IPS-18c (cell line): ENCODE results near the gene CKB.

Experiments used
- H3K4me3 ChIP-seq: 2 replicates; pipeline ENCODE4 v1.7.0; 2013; ENCODE audit warnings: low read depth, mild to moderate bottlenecking, low read length, moderate library complexity; ENCODE audit not compliant: insufficient read depth
- H3K9me3 ChIP-seq: one replicate; pipeline ENCODE4 v1.6.1; 2013; ENCODE audit warnings: mild to moderate bottlenecking, low read length, moderate library complexity; ENCODE audit not compliant: control insufficient read depth, insufficient read depth

CKB gene

DNA sequence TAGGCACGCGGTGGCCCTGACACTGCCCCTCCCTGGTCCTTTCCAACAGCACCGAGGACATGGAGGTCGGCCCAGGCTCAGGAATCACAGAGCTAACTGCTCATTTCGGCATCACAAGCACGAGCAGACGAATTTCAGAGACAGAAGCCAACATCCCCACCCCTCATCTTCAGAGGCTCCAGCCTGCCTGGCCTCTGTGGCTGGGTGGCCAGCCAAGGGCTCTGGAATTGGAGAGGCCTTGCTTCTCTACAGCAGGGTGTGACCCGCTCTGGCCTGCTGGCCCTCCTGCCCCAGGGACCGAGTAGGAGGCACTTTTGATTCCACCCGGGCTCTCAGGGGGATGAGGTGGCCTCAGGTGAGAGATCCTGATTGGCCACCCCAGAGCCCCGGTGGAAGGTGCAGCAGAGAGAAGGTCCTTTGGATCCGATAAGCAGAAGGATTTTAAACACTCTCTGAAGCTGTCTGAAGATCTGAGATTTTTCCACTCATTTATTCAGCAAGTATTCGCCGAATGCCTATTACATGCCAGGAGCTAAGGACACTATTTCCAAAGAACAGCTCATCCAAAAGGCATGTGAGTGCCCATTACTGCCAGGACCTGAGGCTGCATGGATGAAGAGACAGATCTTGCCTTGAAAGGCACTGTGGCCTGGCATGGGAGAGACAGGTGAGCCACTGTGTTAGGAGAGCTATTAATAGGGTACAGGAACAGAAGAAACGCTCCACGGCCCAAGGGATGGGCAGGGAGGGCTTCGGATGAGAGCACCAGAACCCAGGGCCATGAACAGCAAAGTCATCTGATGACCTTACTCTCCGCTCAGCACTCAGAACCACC is 29.6 kb upstream of the CKB start:
- Histone ChIP-seq H3K9me3 (no peaks in the 10 kb centered on the region), H3K4me3 (no peak overlapping the region)

DNA sequence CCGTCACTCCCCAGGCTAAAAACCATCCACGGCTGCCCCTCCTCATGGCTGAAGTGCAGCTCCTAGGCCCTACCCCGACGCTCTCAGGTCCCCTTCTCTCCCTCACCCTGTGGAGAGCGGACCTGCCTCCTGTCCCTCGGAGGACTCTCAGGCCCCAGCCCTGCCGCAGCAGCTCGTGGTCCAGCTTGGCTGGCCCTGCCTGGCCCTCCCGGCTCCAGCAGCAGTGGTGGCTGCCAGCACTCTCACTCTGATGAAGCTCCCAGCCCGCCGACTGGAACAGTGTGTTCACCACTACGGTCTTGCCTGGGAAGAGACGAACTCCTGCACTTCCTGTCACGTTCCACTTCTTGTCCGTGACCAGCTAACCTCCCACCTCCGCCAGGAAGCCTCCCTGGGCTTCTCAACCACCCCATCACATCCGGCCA is 28.7 kb upstream of the CKB start:
- no peak overlapping the region for H3K4me3 ChIP-seq
- no peaks in the 10 kb centered on the region for H3K9me3 ChIP-seq

GRCh38 chr14:103550451-103551337 is 28.1 kb upstream of the CKB start:
- Histone ChIP-seq H3K9me3 (no peaks in the 10 kb centered on the region), H3K4me3 (no peak overlapping the region)

DNA sequence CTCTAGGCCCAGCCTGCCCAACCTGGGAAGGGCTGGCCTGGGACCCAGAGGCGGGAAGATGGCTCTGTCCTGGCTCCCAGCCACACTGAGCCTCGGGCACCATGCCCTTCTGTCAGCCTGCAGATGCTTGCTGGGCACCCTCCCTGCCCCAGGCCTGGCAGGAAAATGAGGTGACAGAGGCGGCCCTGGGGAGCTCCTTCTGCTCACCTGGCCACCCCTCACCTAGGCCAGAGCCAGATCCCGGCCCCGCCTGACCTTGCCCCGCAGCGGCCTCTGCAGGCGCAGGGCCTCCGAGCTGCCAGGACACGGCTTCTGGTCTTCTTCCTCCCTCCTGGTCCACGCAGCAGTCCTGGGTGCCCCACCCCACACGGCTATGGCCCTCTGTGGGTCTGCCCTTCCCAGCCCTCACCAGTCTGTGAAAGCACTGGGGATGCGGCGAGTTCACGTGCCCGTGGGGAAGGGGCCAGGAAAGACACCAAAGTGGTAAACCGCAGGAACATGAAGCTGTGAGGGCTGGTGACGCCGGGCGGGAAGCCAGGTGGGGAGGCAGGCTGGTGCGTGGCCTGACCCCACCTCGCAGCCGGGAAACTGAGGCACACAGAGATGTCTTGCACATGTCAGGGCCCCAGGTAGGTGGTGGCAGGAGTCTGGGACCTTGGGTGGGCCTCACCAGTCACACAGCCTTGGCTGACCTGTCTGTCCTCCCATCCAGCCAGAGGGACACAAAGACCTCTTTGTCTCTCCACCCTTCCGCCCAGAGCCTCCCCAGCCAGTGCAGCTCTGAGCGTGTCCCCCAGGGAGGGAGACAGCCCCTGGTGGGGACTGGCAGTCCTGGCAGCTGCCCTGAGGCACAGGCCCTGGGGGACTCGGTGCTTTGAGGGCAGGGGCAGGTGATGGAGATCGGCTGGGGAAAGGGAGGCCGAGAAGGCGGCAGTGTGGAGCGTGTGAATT is 27.0 kb upstream of the CKB start:
- Histone ChIP-seq H3K9me3 (no peaks in the 10 kb centered on the region), H3K4me3 (no peak overlapping the region)

GRCh38 chr14:103548463-103549351 is 26.1 kb upstream of the CKB start:
- Histone ChIP-seq H3K4me3 (no peak overlapping the region), H3K9me3 (no peaks in the 10 kb centered on the region)

DNA sequence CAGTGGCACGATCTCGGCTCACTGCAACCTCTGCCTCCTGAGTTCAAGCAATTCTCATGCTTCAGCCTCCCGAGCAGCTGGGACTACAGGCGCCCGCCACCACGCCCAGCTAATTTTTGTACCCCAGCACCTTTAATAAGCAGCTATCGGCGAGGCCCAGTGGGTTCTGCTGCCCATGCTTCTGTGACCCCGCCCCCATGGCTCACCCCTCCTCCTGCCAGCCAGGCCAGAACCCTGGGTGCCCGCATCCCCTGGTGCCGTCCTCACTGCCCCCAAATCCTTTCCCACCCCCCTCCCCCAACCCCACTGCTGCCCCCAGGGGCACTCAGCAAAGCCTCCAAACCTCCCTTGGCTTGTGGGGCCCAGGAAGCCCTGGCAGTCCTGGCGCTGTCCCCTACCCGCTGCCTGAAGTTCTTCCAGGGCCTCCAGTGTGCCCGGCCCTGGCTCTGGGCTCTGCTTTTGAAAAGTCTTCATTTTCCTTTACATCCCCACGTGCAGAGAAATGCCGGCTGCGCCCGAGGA is 25.4 kb upstream of the CKB start:
- Histone ChIP-seq H3K4me3 (no peak overlapping the region), H3K9me3 (no peaks in the 10 kb centered on the region)

GRCh38 chr14:103547455-103547940 is 24.9 kb upstream of the CKB start:
- H3K9me3 ChIP-seq: no peaks in the 10 kb centered on the region
- H3K4me3 ChIP-seq: no peak overlapping the region

- Histone ChIP-seq H3K4me3 (no peak overlapping the region), H3K9me3 (no peaks in the 10 kb centered on the region)
Measured at GRCh38 chr14:103546652-103547454, 24.2 kb upstream of the CKB start.

- Histone ChIP-seq H3K9me3 (no peaks in the 10 kb centered on the region), H3K4me3 (no peak overlapping the region)
Measured at GRCh38 chr14:103545915-103546651, 23.5 kb upstream of the CKB start.

DNA sequence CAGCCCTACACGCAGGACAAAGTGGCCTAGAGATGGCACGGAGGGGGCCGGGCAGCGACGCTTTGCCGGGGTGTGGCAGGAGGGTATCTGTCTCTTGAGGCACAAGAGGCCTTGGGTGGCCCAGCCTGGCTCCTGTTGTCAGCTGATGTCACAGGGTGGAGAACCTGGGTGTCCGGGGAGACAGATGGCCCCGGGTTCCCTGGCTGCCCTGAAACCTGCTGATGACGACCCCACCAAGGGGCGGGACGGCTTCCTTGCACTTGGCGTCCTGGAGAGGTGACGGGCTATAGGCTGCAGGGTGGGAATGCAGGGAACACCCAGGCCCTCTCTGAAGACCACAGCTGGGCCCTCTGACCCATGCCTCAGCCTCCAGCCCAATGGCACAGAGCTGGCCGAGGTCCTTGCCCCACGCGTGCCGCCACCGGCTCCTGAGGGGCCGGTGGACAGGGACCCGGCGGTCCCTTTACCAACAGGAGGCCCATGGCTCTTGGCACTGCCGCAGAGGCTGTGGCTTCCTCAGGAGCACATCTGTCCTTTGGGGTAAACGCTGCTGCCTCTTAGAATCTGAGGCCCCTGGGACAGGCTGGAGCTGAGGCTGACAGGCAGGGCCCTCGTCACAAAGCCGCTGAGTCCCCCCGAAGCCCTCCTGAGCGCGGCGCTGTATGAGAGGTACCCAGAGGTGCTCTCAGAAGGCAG is 22.7 kb upstream of the CKB start:
- H3K9me3 ChIP-seq: no peaks in the 10 kb centered on the region
- H3K4me3 ChIP-seq: no peak overlapping the region

- H3K4me3 ChIP-seq: no peak overlapping the region
- H3K9me3 ChIP-seq: no peaks in the 10 kb centered on the region
Measured at GRCh38 chr14:103544388-103545218, 22.0 kb upstream of the CKB start.

GRCh38 chr14:103543721-103544387 is 21.2 kb upstream of the CKB start:
- H3K4me3 ChIP-seq: no peak overlapping the region; the same call in 1 of the 2 replicates
- H3K9me3 ChIP-seq: no peaks in the 10 kb centered on the region

- no peaks in the 10 kb centered on the region for H3K9me3 ChIP-seq
- no peak overlapping the region for H3K4me3 ChIP-seq
Measured at GRCh38 chr14:103543140-103543539, 20.5 kb upstream of the CKB start.
